ENCODE results near the gene METTL21C. TPM values are rescaled to one million over a fixed set of nuclear protein-coding genes. Genes with fewer than 3 reads are reported as not detected.

Gene METTL21C
- total RNA-seq, result not detected in 2 replicates
- long read RNA-seq, result 0 reads

DNA sequence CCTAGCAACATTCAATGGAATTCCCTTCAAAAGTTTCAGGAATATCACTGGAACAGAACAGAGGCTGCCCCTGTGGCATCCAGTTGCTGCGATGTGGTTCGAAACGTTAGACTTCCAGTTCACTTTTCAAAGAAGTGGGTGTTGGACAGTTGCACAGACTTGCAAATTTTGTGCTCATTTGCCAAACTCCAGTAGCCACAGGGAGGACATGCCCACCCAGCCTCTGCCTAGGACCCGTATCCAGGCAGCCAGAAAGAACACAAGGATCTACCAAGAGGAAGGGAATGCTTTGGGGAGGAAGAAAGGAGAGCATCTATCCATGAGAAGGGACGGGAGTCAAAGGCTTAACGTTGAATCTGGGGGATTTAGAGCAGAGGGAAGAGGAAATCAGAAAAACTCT, at the start of gene METTL21C:
Gene METTL21C (minus strand): TSS at position 108 of the 400 bp plus-strand sequence. CDS start 546 bp downstream, outside the sequence.
- H3K4me1 Mint-ChIP-seq (ENCODE audit: low read depth), result peaks cover 7% of the 10 kb centered on the region

DNA sequence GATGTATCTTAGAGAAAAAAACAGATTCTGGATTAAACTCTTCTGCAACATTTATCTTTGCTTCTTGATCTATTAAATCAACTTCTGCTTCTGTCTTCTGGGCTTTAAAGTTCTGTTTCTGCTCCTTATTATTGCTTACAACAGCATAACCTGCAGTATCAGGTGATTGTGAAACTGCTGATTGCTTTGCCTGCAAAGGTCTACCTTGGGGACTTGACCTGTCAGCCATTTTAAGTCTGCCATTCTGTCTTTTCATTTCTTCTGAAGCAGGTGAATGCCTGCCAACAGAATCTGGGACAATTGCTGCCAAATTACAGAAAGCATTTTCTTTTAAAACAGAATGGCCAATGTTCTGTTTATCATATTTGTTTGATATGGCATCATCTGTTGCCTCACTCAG, 47.7 kb upstream of the METTL21C start:
- H3K9me3 Mint-ChIP-seq (ENCODE audit: low read depth), result peaks cover 47% of the 10 kb centered on the region
- H3K27me3 Mint-ChIP-seq, result peaks cover 8% of the 10 kb centered on the region
- no peak for DNase-seq (ENCODE audit: low spot score, unreplicated experiment)
- H3K36me3 Mint-ChIP-seq (ENCODE audit: insufficient read depth), result no peaks in the 10 kb centered on the region
- H3K4me3 Mint-ChIP-seq (ENCODE audit: low read depth), result no peak overlapping the region
- H3K27ac Mint-ChIP-seq, result no peak overlapping the region
- no peaks in the 10 kb centered on the region for H3K4me1 Mint-ChIP-seq (ENCODE audit: low read depth)
- TF ChIP-seq, protein P1, sequence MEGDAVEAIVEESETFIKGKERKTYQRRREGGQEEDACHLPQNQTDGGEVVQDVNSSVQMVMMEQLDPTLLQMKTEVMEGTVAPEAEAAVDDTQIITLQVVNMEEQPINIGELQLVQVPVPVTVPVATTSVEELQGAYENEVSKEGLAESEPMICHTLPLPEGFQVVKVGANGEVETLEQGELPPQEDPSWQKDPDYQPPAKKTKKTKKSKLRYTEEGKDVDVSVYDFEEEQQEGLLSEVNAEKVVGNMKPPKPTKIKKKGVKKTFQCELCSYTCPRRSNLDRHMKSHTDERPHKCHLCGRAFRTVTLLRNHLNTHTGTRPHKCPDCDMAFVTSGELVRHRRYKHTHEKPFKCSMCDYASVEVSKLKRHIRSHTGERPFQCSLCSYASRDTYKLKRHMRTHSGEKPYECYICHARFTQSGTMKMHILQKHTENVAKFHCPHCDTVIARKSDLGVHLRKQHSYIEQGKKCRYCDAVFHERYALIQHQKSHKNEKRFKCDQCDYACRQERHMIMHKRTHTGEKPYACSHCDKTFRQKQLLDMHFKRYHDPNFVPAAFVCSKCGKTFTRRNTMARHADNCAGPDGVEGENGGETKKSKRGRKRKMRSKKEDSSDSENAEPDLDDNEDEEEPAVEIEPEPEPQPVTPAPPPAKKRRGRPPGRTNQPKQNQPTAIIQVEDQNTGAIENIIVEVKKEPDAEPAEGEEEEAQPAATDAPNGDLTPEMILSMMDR (IDR thresholded peaks at IDR 0.05; ENCODE audit: unreplicated experiment), result no peak

More for the DNA sequence above, at the start of gene METTL21C:
- TF ChIP-seq, protein P1 (IDR thresholded peaks at IDR 0.05; ENCODE audit: unreplicated experiment), result no peak
- no peak within 1 kb of the TSS for H3K27ac Mint-ChIP-seq
- H3K27me3 Mint-ChIP-seq, result no peaks in the 10 kb centered on the region
- no peak for DNase-seq (ENCODE audit: low spot score, unreplicated experiment)
- peaks cover 9% of the 10 kb centered on the region for H3K9me3 Mint-ChIP-seq (ENCODE audit: low read depth)
- H3K4me3 Mint-ChIP-seq (ENCODE audit: low read depth), result no peak within 1 kb of the TSS
- no peaks in the 10 kb centered on the region for H3K36me3 Mint-ChIP-seq (ENCODE audit: insufficient read depth)

DNA sequence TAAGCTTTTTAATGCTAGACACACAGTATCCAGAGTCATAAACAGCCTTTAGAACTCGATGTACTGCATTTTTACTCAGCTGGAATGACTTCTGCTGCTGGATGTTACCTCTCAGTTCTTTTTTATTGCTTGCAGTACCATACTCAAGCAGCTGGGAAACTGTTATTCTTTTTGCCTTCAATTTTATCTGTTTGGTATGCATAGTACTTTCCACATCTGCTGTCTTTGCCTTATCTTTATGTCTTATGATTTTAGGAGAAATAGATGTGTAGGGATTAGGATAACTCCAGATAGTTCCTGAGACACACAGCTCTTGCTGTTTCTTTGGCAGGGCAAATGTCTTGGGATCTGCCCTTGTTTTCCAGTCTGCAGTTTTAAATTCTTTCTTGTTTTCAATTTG, 47.3 kb upstream of the METTL21C start:
- TF ChIP-seq, protein P1 (IDR thresholded peaks at IDR 0.05; ENCODE audit: unreplicated experiment), result no peak
- H3K9me3 Mint-ChIP-seq (ENCODE audit: low read depth), result peaks cover 45% of the 10 kb centered on the region
- peaks cover 8% of the 10 kb centered on the region for H3K27me3 Mint-ChIP-seq

DNA sequence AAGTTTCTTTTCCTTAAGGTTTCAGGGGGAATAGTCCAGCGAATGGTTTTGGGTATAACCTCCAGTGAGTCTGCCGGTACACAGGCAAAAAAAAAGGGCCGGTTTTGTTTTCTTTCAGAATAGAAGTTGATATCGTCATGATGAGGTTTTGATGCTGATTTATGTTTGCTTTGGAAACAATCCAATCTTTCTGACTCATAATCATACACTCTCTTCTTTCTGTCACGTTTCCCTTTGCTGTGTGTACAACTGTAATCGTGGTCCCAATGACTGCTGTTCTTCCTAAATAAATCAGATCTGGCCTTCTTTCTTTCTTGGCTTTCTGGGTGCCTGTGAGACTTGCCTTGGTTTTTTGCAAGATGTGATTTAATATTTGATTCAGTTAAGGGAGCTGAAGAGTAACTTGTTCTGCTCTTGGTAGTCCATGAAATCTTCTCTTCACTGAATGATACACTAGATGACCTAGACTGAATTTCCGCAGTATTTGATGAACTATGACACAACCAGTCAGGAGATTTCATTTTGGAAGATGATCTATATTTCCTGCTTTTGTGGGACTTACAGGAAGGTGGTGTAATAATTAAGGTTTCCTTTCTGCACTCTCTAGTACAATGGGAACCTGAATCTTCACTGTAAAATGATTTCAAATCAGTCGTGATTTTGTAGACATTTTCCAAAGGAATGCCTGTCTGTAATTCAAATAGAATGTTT, 34.9 kb upstream of the METTL21C start:
- TF ChIP-seq, protein P1 (IDR thresholded peaks at IDR 0.05; ENCODE audit: unreplicated experiment), result no peak
- Mint-ChIP-seq H3K4me1 (ENCODE audit: low read depth) (no peaks in the 10 kb centered on the region), H3K27ac (no peak overlapping the region), H3K27me3 (peaks cover 4% of the 10 kb centered on the region), H3K9me3 (ENCODE audit: low read depth) (peaks cover 2% of the 10 kb centered on the region), H3K36me3 (ENCODE audit: insufficient read depth) (no peaks in the 10 kb centered on the region), H3K4me3 (ENCODE audit: low read depth) (no peak overlapping the region)
- DNase-seq (ENCODE audit: low spot score, unreplicated experiment), result no peak

More for the DNA sequence above, 47.3 kb upstream of the METTL21C start:
- no peaks in the 10 kb centered on the region for H3K4me1 Mint-ChIP-seq (ENCODE audit: low read depth)
- no peaks in the 10 kb centered on the region for H3K36me3 Mint-ChIP-seq (ENCODE audit: insufficient read depth)
- H3K4me3 Mint-ChIP-seq (ENCODE audit: low read depth), result no peak overlapping the region
- DNase-seq (ENCODE audit: low spot score, unreplicated experiment), result no peak
- no peak overlapping the region for H3K27ac Mint-ChIP-seq

DNA sequence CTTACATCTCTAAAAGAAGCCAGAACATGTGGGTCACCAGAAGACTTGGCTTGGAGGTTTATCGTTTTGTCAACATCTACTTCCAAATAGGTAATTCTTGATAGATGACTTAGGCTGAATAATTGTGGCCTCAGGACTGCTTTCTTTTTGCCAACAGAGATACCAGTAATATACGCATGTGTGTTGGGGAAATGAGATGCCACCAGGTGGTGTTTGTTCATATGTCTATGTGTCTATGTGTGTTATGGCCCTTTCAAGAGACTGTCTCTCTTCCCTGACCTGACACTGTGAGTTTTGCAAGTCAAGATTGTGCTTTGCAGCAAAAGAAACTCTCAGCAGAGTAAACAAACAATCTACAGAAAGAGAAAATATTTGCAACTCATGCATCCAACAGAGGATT, 31.6 kb upstream of the METTL21C start:
- Mint-ChIP-seq H3K27me3 (no peaks in the 10 kb centered on the region), H3K4me3 (ENCODE audit: low read depth) (no peak overlapping the region), H3K9me3 (ENCODE audit: low read depth) (peaks cover 2% of the 10 kb centered on the region), H3K27ac (no peak overlapping the region), H3K36me3 (ENCODE audit: insufficient read depth) (no peaks in the 10 kb centered on the region), H3K4me1 (ENCODE audit: low read depth) (no peaks in the 10 kb centered on the region)
- TF ChIP-seq, protein P1 (IDR thresholded peaks at IDR 0.05; ENCODE audit: unreplicated experiment), result no peak
- no peak for DNase-seq (ENCODE audit: low spot score, unreplicated experiment)
